ENCODE measurements around the gene C19orf38. TPM values are rescaled to one million over a fixed set of nuclear protein-coding genes. Genes with fewer than 3 reads are reported as not detected.

The C19orf38 gene
- total and polyA plus RNA-seq, 4 donors: 4.2 to 48.7 (median 8.3) TPM

- no peak for ATAC-seq (ENCODE audit: insufficient read depth, low FRiP score)
- WGBS, 2 donors: 92 to 95% methylated on average over 19 of the region's 19 CpGs
- Histone ChIP-seq H3K9me3 (ENCODE audit: control insufficient read depth in 4 of 4, insufficient read depth in 3 of 4, low read length in 3 of 4) (no peaks in the 10 kb centered on the region), H3K4me3 (no peak overlapping the region), H3K9ac (ENCODE audit: insufficient read depth in 1 of 2, low read length in 2 of 2) (no peak overlapping the region), H3K27me3 (ENCODE audit: control insufficient read depth in 3 of 3, insufficient read depth in 3 of 3, low read length in 2 of 3) (no peaks in the 10 kb centered on the region), H3K36me3 (ENCODE audit: control insufficient read depth in 4 of 4, insufficient read depth in 4 of 4, low read length in 4 of 4) (peaks cover 12 to 56% (median 27%) of the 10 kb centered on the region in 4 donors), H3K4me1 (ENCODE audit: control insufficient read depth in 5 of 5, insufficient read depth in 5 of 5, low read length in 5 of 5) (no peaks in the 10 kb centered on the region), H3K27ac (ENCODE audit: low read depth in 1 of 2, low read length in 1 of 2) (no peak overlapping the region)
- TF ChIP-seq, protein P1, sequence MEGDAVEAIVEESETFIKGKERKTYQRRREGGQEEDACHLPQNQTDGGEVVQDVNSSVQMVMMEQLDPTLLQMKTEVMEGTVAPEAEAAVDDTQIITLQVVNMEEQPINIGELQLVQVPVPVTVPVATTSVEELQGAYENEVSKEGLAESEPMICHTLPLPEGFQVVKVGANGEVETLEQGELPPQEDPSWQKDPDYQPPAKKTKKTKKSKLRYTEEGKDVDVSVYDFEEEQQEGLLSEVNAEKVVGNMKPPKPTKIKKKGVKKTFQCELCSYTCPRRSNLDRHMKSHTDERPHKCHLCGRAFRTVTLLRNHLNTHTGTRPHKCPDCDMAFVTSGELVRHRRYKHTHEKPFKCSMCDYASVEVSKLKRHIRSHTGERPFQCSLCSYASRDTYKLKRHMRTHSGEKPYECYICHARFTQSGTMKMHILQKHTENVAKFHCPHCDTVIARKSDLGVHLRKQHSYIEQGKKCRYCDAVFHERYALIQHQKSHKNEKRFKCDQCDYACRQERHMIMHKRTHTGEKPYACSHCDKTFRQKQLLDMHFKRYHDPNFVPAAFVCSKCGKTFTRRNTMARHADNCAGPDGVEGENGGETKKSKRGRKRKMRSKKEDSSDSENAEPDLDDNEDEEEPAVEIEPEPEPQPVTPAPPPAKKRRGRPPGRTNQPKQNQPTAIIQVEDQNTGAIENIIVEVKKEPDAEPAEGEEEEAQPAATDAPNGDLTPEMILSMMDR (IDR thresholded peaks at IDR 0.05; ENCODE audit: control extremely low read depth, extremely low read depth): no peak
- DNase-seq: no peak
Measured at GRCh38 chr19:10915130-10916091, 67.2 kb downstream of the C19orf38 start.

- no peaks in the 10 kb centered on the region for H3K4me1 ChIP-seq (ENCODE audit: control insufficient read depth in 5 of 5, insufficient read depth in 5 of 5, low read length in 5 of 5)
- H3K9me3 ChIP-seq (ENCODE audit: control insufficient read depth in 4 of 4, insufficient read depth in 3 of 4, low read length in 3 of 4): no peaks in the 10 kb centered on the region
- no peak for DNase-seq
- WGBS, 2 donors: 96 to 100% methylated on average over 6 of the region's 6 CpGs
- no peak overlapping the region for H3K4me3 ChIP-seq
- no peak overlapping the region for H3K27ac ChIP-seq (ENCODE audit: low read depth in 1 of 2, low read length in 1 of 2)
- ATAC-seq (ENCODE audit: insufficient read depth, low FRiP score): no peak
- no peak overlapping the region for H3K9ac ChIP-seq (ENCODE audit: insufficient read depth in 1 of 2, low read length in 2 of 2)
- TF ChIP-seq, protein P1 (IDR thresholded peaks at IDR 0.05; ENCODE audit: control extremely low read depth, extremely low read depth): no peak
- no peaks in the 10 kb centered on the region for H3K27me3 ChIP-seq (ENCODE audit: control insufficient read depth in 3 of 3, insufficient read depth in 3 of 3, low read length in 2 of 3)
- peaks cover 13 to 60% (median 29%) of the 10 kb centered on the region in 4 donors for H3K36me3 ChIP-seq (ENCODE audit: control insufficient read depth in 4 of 4, insufficient read depth in 4 of 4, low read length in 4 of 4)
Measured at GRCh38 chr19:10916602-10917001, 68.4 kb downstream of the C19orf38 start.

- 94 to 95% methylated on average over 11 of the region's 11 CpGs for WGBS, 2 donors
- Histone ChIP-seq H3K4me1 (ENCODE audit: control insufficient read depth in 5 of 5, insufficient read depth in 5 of 5, low read length in 5 of 5) (no peaks in the 10 kb centered on the region), H3K27me3 (ENCODE audit: control insufficient read depth in 3 of 3, insufficient read depth in 3 of 3, low read length in 2 of 3) (no peaks in the 10 kb centered on the region), H3K4me3 (no peak overlapping the region), H3K9ac (ENCODE audit: insufficient read depth in 1 of 2, low read length in 2 of 2) (no peak overlapping the region), H3K27ac (ENCODE audit: low read depth in 1 of 2, low read length in 1 of 2) (no peak overlapping the region), H3K36me3 (ENCODE audit: control insufficient read depth in 4 of 4, insufficient read depth in 4 of 4, low read length in 4 of 4) (peaks cover 8 to 63% (median 26%) of the 10 kb centered on the region in 4 donors), H3K9me3 (ENCODE audit: control insufficient read depth in 4 of 4, insufficient read depth in 3 of 4, low read length in 3 of 4) (no peaks in the 10 kb centered on the region)
- TF ChIP-seq, protein P1 (IDR thresholded peaks at IDR 0.05; ENCODE audit: control extremely low read depth, extremely low read depth): no peak
- DNase-seq: no peak
- no peak for ATAC-seq (ENCODE audit: insufficient read depth, low FRiP score)
Measured at GRCh38 chr19:10918359-10918758, 70.1 kb downstream of the C19orf38 start.

Small RNA genes within 50 kb of the gene (small RNA-seq; reads per million reads assigned to genes)
- 0.13 reads per million for gene MIR199A1 (ENCODE audit: low replicate concordance)
- gene MIR6793 (ENCODE audit: low replicate concordance): 0.06 reads per million

Other genes starting within 250 kb of the C19orf38 start
- gene SLC44A2, start 222.9 kb upstream of the C19orf38 start, total RNA-seq: 100 to 1,000 TPM; 115 to 173 TPM
- gene SLC44A2, start 222.9 kb upstream of the C19orf38 start, polyA plus RNA-seq: 100 to 1,000 TPM in 1 of 2 donors, 10 to 100 TPM in 1; 83.6 to 122 TPM
- 100 to 1,000 TPM; 146 to 225 TPM for gene ILF3, start 194.1 kb upstream of the C19orf38 start, total RNA-seq
- 100 to 1,000 TPM; 105 to 117 TPM for gene ILF3, start 194.1 kb upstream of the C19orf38 start, polyA plus RNA-seq
- gene QTRT1, start 147.0 kb upstream of the C19orf38 start, total RNA-seq: 10 to 100 TPM; 21.0 to 54.5 TPM
- gene QTRT1, start 147.0 kb upstream of the C19orf38 start, polyA plus RNA-seq: 10 to 100 TPM; 46.9 to 70.6 TPM
- 100 to 1,000 TPM; 202 to 277 TPM for gene DNM2, start 130.3 kb upstream of the C19orf38 start, total RNA-seq
- gene DNM2, start 130.3 kb upstream of the C19orf38 start, polyA plus RNA-seq: 100 to 1,000 TPM; 172 to 206 TPM
- 10 to 100 TPM; 30.6 to 37.2 TPM for gene TMED1, start 12.2 kb upstream of the C19orf38 start, total RNA-seq
- gene TMED1, start 12.2 kb upstream of the C19orf38 start, polyA plus RNA-seq: 10 to 100 TPM; 25.8 to 49.8 TPM
- 10 to 100 TPM; 19.9 to 35.5 TPM for gene CARM1, start 23.1 kb downstream of the C19orf38 start, total RNA-seq
- gene CARM1, start 23.1 kb downstream of the C19orf38 start, polyA plus RNA-seq: 10 to 100 TPM; 24.8 to 30.9 TPM
- 10 to 100 TPM; 54.7 to 73.9 TPM for gene YIPF2, start 80.2 kb downstream of the C19orf38 start, total RNA-seq
- 10 to 100 TPM; 60.9 to 77.8 TPM for gene YIPF2, start 80.2 kb downstream of the C19orf38 start, polyA plus RNA-seq
- 10 to 100 TPM; 17.7 to 20.4 TPM for gene TIMM29, start 80.4 kb downstream of the C19orf38 start, total RNA-seq
- gene TIMM29, start 80.4 kb downstream of the C19orf38 start, polyA plus RNA-seq: 10 to 100 TPM; 15.6 to 16.8 TPM
- gene SMARCA4, start 112.6 kb downstream of the C19orf38 start, total RNA-seq: 100 to 1,000 TPM; 112 to 116 TPM
- gene SMARCA4, start 112.6 kb downstream of the C19orf38 start, polyA plus RNA-seq: 10 to 100 TPM; 52.3 to 69.9 TPM
- gene LDLR, start 241.0 kb downstream of the C19orf38 start, total RNA-seq: 100 to 1,000 TPM; 270 to 271 TPM
- 100 to 1,000 TPM in 1 of 2 donors, 10 to 100 TPM in 1; 52.1 to 131 TPM for gene LDLR, start 241.0 kb downstream of the C19orf38 start, polyA plus RNA-seq

Data from lung (tissue), 13 donors.